Subcutaneous abdominal adipose tissue (tissue), 5 donors: ENCODE results near the gene BRD2.
A peak's percentile ranks its signal among the peaks of the same experiment; 100 is the strongest.
"Not testable (repeated sequence)": the region's sequence is repeated elsewhere in the genome, so short reads cannot be mapped to it uniquely, and the experiment has no call there.

Source experiments
- H3K27ac ChIP-seq: one replicate; pipeline ENCODE4 v1.7.0; 2013; ENCODE audit warnings: low read depth, mild to moderate bottlenecking, inconsistent platforms, low read length, moderate library complexity
- H3K27me3 ChIP-seq, 5 donors: one replicate each; pipeline ENCODE4 v1.7.0; 2013; ENCODE audit warnings: low read length in 5 of 5, inconsistent platforms in 1 of 5; ENCODE audit not compliant: control insufficient read depth in 5 of 5, insufficient read depth in 4 of 5
- H3K36me3 ChIP-seq, 5 donors: one replicate each; pipeline ENCODE4 v1.7.0; 2013; ENCODE audit warnings: low read length in 5 of 5; ENCODE audit not compliant: control insufficient read depth in 5 of 5, insufficient read depth in 5 of 5
- H3K4me1 ChIP-seq, 5 donors: one replicate each; pipeline ENCODE4 v1.7.0; 2013; ENCODE audit warnings: low read length in 5 of 5, mild to moderate bottlenecking in 3 of 5, moderate library complexity in 1 of 5; ENCODE audit not compliant: control insufficient read depth in 5 of 5, insufficient read depth in 5 of 5
- H3K4me3 ChIP-seq, 5 donors: one replicate each; pipeline ENCODE4 v1.7.0; 2013; ENCODE audit warnings: low read length in 5 of 5, low read depth in 1 of 5
- H3K9ac ChIP-seq, 5 donors: one replicate each; pipeline ENCODE4 v1.7.0; 2013; ENCODE audit warnings: low read length in 5 of 5, mild to moderate bottlenecking in 4 of 5, moderate library complexity in 3 of 5
- H3K9me3 ChIP-seq, 5 donors: one replicate each; pipeline ENCODE4 v1.7.0; 2013; ENCODE audit warnings: low read length in 5 of 5; ENCODE audit not compliant: control insufficient read depth in 5 of 5
- donor health status: healthy.
- donor health status: healthy.
- donor health status: healthy.
- donor health status: healthy.
- donor health status: healthy.

The BRD2 gene

DNA sequence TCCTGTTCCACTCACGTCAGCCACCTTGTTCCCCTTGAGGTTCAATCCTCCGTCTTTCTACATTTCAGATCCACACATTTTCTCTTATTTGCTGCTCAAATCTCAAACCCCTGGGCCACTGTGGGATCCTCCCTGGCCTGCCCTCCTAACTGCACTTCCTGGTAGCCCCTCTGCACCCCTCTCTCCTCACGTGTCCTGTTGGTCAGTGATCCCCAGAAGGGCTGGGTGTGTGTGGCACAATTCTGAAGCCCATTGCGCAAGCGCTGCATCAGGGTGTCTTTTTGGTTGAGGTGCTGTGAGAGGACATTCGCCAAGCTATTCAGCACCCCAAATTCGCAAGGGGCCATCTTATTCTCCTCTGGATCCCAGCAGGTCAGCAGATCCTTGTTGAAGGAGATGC is 29.9 kb upstream of the BRD2 start:
- Histone ChIP-seq H3K9ac (no peak overlapping the region), H3K4me1 (peaks cover 0 to 63% (median 13%) of the 10 kb centered on the region in 5 donors), H3K36me3 (peaks cover 0 to 26% (median 0%) of the 10 kb centered on the region in 5 donors), H3K27me3 (no peaks in the 10 kb centered on the region), H3K4me3 (peak overlapping the region in 1 of 5 donors; percentile 31), H3K27ac (no peak overlapping the region), H3K9me3 (no peaks in the 10 kb centered on the region)

DNA sequence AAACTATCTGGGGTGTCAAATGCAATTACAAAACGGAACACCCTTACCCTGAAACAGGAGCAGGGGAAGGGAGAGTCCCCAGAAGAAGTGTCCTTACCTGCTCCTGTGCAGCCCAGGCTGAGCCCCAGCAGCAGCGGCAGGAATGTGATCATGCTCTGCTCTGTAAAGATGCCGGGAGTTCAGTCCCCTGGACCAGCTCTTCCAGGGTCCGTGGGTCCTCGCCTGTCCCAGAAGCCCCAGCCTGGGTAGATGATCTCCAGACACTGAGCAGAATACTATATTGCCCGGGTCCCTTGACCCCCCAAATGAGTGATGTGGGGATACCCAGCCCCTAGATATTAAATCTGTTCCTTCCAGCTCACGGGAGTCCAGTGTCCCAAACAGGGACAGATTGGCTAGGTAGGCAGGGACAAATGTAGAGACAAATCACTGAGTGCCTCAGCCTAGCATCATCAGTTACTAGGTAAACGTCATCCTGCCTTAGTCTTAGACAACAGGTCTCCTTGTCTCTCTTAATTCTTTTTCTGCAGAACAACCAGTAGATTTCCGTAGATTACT is 27.7 kb upstream of the BRD2 start, which contains the start of gene HLA-DMB:
Gene HLA-DMB, minus strand, starts transcription at position 373 of the 558 bp plus-strand sequence. Its CDS starts 221 bp downstream, at position 152.
- H3K27ac ChIP-seq = peak within 1 kb of the TSS; percentile 61
- H3K36me3 ChIP-seq = peaks cover 0 to 13% (median 0%) of the 10 kb centered on the region in 5 donors
- peak within 1 kb of the TSS; percentile 63 to 81 (median 74) for H3K4me3 ChIP-seq
- peak within 1 kb of the TSS in 4 of 5 donors; percentile 36 to 70 (median 58) for H3K9ac ChIP-seq
- peaks cover 0 to 57% (median 19%) of the 10 kb centered on the region in 5 donors for H3K4me1 ChIP-seq
- H3K27me3 ChIP-seq = no peaks in the 10 kb centered on the region
- no peaks in the 10 kb centered on the region for H3K9me3 ChIP-seq

DNA sequence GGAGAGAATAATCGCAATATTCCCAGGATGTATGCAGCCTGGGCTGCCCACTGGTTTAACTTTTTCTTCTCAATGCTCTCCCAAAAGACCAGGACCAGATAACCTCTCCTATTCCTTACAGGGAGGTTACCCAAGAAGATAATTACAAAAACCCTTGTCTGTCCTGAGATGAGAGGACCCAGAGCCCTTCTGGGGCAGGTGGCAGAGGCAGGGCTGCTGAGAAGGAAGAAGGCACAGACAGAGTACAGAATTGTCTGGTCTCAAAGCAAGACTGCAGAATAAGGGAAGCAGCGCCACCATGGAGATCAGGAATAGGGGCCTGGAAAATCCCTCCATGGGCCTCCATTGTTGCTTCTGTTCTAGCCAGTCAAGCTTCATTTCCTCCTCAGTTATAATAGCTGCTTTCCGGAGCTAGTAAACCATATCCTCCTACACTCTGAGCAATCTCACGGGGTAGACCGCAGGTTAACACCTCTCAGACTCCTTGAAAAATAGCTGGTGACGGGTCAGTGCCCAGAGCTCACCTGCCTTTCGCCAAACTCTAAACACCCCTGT is 27.1 kb upstream of the BRD2 start:
- Histone ChIP-seq H3K27me3 (no peaks in the 10 kb centered on the region), H3K36me3 (peaks cover 0 to 13% (median 0%) of the 10 kb centered on the region in 5 donors), H3K4me3 (peak overlapping the region in 4 of 5 donors; percentile 27 to 81 (median 50)), H3K9ac (peak overlapping the region in 1 of 5 donors; percentile 70), H3K27ac (peak overlapping the region; percentile 61), H3K9me3 (peaks cover 0 to 1% (median 0%) of the 10 kb centered on the region in 5 donors), H3K4me1 (peaks cover 0 to 54% (median 19%) of the 10 kb centered on the region in 5 donors)

DNA sequence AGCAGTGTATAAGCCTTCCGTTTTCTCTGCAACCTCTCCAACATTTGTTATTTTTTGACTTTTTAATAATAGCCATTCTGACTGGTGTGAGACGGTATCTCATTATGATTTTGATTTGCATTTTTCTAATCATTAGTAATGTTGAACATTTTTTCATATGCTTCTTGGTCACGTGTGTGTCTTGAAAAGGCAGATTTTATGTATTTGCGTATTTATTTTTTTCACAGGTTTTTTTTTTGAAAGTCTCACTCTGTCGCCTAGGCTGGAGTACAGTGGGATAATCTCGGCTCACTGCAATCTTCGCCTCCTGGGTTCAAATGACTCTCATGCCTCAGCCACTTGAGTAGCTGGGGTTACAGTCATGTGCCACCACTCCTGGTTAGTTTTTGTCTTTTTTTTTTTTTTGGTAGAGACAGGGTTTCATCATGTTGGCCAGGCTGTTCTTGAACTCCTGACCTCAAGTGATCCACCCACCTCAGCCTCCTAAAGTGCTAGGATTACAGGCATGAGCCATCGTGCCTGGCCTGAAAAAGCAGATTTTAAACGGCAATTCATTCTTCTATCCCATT is 25.8 kb upstream of the BRD2 start:
- not testable (repeated sequence) for H3K9me3 ChIP-seq, H3K9ac ChIP-seq, H3K27me3 ChIP-seq, H3K4me3 ChIP-seq, H3K36me3 ChIP-seq, H3K27ac ChIP-seq
- H3K4me1 ChIP-seq = peaks cover 0 to 47% (median 19%) of the 10 kb centered on the region in 5 donors

DNA sequence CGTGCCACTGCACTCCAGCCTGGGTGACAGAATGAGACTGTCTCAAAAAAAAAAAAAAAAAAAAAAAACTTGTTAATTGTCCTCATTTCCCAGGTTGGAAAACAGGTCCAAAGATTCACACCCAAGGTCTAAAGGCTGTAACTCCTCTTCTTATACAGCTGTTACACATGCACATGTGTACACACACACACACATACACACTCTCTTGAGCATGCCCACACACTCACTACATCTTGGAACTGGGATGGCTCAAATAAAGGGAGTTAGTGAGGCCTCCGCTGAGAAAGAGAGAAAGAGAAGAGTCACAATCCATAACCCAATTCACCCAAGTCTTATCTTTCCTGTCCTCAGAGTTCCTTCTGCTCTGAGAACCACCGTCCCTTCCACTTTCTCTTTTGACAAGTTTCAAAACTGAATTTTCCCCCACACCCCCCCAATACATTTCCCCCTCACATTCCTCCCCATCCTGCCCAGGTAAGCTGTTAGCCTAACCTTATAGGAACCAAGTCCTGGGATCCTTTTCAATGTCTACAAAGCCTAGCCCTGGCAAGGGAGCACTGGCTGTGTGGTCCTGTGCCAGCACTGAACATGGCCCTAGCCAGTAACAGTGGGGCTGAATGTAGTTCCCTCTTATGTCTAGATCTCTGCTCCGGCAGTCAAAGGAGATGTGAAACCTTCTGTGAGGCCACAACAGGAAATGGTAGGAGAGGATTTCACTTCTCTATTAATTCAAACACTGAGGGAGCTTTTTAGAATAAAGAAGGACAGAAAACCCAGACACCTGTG is 24.3 kb upstream of the BRD2 start:
- H3K9me3 ChIP-seq = peaks cover 0 to 3% (median 0%) of the 10 kb centered on the region in 5 donors
- H3K27ac ChIP-seq = no peak overlapping the region
- peak overlapping the region in 3 of 5 donors; percentile 29 to 38 (median 31) for H3K4me3 ChIP-seq
- peaks cover 0 to 4% (median 0%) of the 10 kb centered on the region in 5 donors for H3K36me3 ChIP-seq
- H3K9ac ChIP-seq = no peak overlapping the region
- peaks cover 0 to 40% (median 19%) of the 10 kb centered on the region in 5 donors for H3K4me1 ChIP-seq
- no peaks in the 10 kb centered on the region for H3K27me3 ChIP-seq

DNA sequence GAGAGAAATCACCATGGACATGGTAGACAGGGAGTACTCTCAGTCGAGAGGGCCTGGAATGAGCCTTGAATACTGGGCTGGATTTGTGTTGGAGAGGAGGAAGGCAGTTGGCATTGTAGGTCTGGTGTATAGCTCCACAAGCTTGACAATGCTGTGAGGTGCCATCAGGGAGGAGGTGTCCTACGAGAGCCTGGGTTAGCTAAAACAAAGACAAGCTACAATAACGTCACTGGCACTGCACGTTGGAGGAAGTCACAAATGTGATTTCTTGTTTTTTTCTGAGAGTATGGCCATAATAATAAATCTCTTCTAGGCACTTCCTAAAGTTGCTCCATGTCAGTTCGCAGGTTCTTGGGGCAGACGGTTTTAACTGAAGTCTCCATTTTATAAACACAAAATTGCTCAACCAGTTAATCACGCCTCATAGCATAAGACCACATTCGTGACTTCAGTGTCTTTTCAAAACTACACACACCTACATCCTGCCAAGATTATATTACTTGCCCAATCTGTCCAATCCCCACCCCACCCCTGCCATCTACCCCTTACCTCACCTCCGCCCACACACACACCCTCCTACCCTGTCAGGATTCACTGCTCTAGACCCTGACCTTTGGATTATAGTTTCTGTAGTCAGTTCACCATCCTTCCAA is 23.2 kb upstream of the BRD2 start:
- Histone ChIP-seq H3K4me1 (peaks cover 0 to 49% (median 19%) of the 10 kb centered on the region in 5 donors), H3K27me3 (no peaks in the 10 kb centered on the region), H3K9ac (no peak overlapping the region), H3K4me3 (no peak overlapping the region), H3K9me3 (peaks cover 0 to 3% (median 0%) of the 10 kb centered on the region in 5 donors), H3K36me3 (peaks cover 0 to 10% (median 3%) of the 10 kb centered on the region in 5 donors), H3K27ac (no peak overlapping the region)

DNA sequence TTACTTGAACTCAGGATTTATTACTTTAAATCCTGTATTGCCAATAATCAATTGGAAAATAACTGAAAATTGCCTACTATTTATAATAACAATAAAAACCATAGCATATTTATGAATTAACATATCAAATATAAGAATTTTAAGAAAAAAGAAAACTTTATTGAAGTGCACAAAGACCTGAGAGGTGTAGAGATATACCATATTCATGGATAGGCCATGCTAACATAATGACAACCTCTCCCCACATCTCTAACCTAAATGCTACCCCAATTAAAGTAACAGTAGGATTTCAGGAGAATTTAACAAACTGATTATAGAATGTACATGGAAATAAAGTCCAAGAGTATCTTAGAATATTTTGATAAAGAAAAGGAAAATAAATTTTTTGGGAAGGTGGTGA is 22.4 kb upstream of the BRD2 start:
- Histone ChIP-seq H3K27ac (no peak overlapping the region), H3K9ac (no peak overlapping the region), H3K4me1 (peaks cover 0 to 48% (median 12%) of the 10 kb centered on the region in 5 donors), H3K9me3 (peaks cover 0 to 3% (median 0%) of the 10 kb centered on the region in 5 donors), H3K27me3 (no peaks in the 10 kb centered on the region), H3K36me3 (peaks cover 0 to 10% (median 3%) of the 10 kb centered on the region in 5 donors), H3K4me3 (no peak overlapping the region)

DNA sequence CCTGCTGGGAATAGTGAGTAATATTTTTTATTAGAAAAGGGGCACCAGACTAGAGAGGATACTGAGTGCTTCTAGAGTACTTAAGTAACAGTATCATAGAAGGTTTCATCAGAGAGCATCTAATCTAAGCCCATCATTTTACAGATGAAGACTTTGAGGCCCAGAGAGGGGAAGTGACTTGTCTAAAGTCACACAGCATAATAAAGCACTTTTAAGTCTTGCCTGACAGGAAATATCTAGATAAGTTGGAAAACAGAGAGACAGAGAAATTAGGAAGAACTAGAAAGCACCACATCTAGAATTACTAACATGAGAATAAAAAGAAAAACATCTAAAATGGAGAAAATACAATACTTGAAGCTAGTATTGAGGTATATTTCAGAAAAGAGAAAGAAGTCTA is 21.5 kb upstream of the BRD2 start:
- Histone ChIP-seq H3K27me3 (no peaks in the 10 kb centered on the region), H3K4me1 (peaks cover 0 to 48% (median 6%) of the 10 kb centered on the region in 5 donors), H3K9ac (no peak overlapping the region), H3K27ac (no peak overlapping the region), H3K36me3 (peaks cover 0 to 10% (median 3%) of the 10 kb centered on the region in 5 donors), H3K9me3 (peaks cover 0 to 3% (median 0%) of the 10 kb centered on the region in 5 donors), H3K4me3 (no peak overlapping the region)

DNA sequence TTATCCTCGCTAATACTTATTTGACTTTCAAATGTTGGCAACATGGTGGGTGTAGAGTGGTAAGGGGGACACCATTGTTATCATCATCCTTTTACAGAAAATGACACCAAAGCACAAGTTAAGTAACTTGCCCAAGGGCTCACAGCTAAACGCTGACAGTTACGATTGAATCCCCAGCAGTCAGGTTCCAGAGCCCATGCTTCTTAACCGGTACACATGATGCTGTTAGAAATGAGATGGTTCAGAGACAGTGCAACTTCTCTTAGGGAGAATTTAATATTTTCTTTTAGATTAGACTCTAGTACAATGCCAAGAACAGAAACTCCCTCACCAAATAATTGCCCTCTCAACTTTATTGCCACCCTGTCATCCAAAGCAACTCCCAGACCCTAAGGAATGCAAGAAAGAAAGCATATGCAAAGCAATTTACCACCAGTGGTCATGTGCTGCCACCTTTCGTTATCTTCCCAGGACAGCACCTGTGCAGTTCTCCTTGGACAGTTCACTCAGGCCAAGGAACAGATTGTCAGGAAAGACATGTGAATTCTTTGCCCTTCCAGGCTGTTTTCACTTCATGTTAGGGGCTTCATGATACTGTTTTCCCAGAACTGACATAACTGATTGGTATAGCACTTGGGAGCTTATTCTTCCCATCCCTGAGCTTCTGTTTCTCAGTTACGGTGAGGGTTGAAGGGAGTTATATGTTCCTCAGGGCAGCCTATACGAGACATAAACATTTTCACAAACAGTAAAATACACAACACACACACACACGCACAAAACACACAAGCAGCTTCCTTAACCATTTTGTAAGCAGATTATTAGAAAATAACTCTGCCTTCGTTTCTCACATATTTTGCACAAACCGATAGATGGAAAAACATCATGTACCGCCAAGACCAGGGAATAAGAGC is 20.6 kb upstream of the BRD2 start:
- Histone ChIP-seq H3K9ac (no peak overlapping the region), H3K4me1 (peaks cover 0 to 49% (median 15%) of the 10 kb centered on the region in 5 donors), H3K4me3 (no peak overlapping the region), H3K27ac (no peak overlapping the region), H3K27me3 (no peaks in the 10 kb centered on the region), H3K36me3 (peaks cover 0 to 10% (median 3%) of the 10 kb centered on the region in 5 donors), H3K9me3 (peaks cover 0 to 3% (median 0%) of the 10 kb centered on the region in 5 donors)
